Sigmoid colon (tissue), 7 donors: ENCODE results near the gene UBN1. TPM values are rescaled to one million over a fixed set of nuclear protein-coding genes. Genes with fewer than 3 reads are reported as not detected.

Experiments used
- DNase-seq: peaks from one replicate; pipeline ENCODE4 v3.0.0-alpha.2; 2019
- H3K27ac ChIP-seq, 4 donors: fragments of 200-600 bp; sonication (generic); one replicate each; pipeline ENCODE4 v1.5.1; 2016 to 2019; ENCODE audit warnings: mild to moderate bottlenecking in 1 of 4
- H3K27me3 ChIP-seq, 3 donors: fragments of 200-600 bp; sonication (generic); one replicate each; pipeline ENCODE4 v1.5.1; 2019; ENCODE audit warnings: mild to moderate bottlenecking in 1 of 3
- H3K36me3 ChIP-seq, 4 donors: fragments of 200-600 bp; sonication (generic); one replicate each; pipeline ENCODE4 v1.5.1; 2016 to 2019
- H3K4me1 ChIP-seq, 4 donors: fragments of 200-600 bp; sonication (generic); one replicate each; pipeline ENCODE4 v1.5.1; 2017 to 2019
- H3K4me3 ChIP-seq, 4 donors: fragments of 200-600 bp; sonication (generic); one replicate each; pipeline ENCODE4 v1.5.1; 2017 to 2019; ENCODE audit warnings: mild to moderate bottlenecking in 2 of 4, moderate library complexity in 1 of 4
- H3K9me3 ChIP-seq, 4 donors: fragments of 200-600 bp in 3 of 4; sonication (generic) in 3 of 4; one replicate each; pipeline versions ENCODE4 v1.5.1 to v1.6.1; 2013 to 2019
- EP300 ChIP-seq, 4 donors: sonication (generic); formaldehyde crosslinking; IDR thresholded peaks; one replicate each; pipeline ENCODE4 v1.6.1; 2017; ENCODE audit warnings: antibody characterized with exemption in 4 of 4
- POLR2A ChIP-seq, 2 donors: fragments of 450-650 bp; IDR thresholded peaks; one replicate each; pipeline ENCODE4 v1.6.1; 2016; ENCODE audit warnings: antibody characterized with exemption in 2 of 2, mild to moderate bottlenecking in 2 of 2, moderate library complexity in 2 of 2
- POLR2AphosphoS5 ChIP-seq, 4 donors: sonication (generic); formaldehyde crosslinking; IDR thresholded peaks; one replicate each; pipeline ENCODE4 v1.6.1; 2017; ENCODE audit warnings: antibody characterized with exemption in 4 of 4
- WGBS, 2 donors: extraction: QIAGEN DNeasy Blood & Tissue Kit; methylation state at CpG; one replicate each; pipeline ENCODE4 v1.1.7; 2013; 5-methylcytosine and 5-hydroxymethylcytosine counted together
- intact Hi-C: fragments of 100-400 bp; cut with DNase I; formaldehyde crosslinking; loops from one replicate; pipeline ENCODE4 v1.15.1; 2023
- polyA plus RNA-seq, 3 donors: library from polyadenylated mRNA; stranded (reverse); fragments of 200-250 nt; gene quantifications; one replicate each; pipeline ENCODE4 v1.2.3, GENCODE V29; 2013
- total RNA-seq, 4 donors: library from RNA; depleted of rRNA; stranded (reverse); fragments of >200 nt; gene quantifications; one replicate each; pipeline ENCODE4 v1.1.0, GENCODE V29; 2016
- TF ChIP-seq, protein P1 (sequence below), 4 experiments: fragments of 450-650 bp in 3 of 4; fragments of 200-600 bp in 1 of 4; IDR thresholded peaks; one replicate each; pipeline ENCODE4 v1.5.1; 2016 to 2019; ENCODE audit warnings: antibody characterized with exemption in 4 of 4, mild to moderate bottlenecking in 3 of 4, moderate library complexity in 2 of 4
- donor health status: healthy with polysubstance abuse.
- donor health status: Bipolar disorder and iron deficiency.
- donor health status: healthy.

UBN1 gene
- total and polyA plus RNA-seq, 7 donors: 8.4 to 27.7 (median 17.8) TPM

DNA sequence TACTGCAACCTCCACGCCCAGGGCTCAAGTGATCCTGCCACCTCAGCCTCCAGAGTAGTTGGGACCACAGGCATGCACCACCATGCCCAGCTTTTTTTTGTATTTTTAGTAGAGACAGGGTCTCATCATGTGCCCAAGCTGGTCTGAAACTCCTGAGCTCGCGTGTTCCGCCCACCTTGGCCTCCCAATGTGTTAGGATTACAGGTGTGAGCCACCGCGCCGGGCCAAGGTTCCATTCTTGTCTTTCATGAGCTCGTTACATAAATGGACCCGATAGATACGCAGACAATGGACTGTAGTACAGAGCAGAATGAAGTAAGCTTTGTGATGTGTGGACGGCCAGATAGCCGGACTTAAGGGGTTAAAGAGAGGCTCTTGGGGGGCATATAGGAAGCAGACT is 19.3 kb downstream of the UBN1 start:
- peaks cover 3 to 40% (median 19%) of the 10 kb centered on the region in 4 donors for H3K36me3 ChIP-seq
- no peak for TF ChIP-seq POLR2AphosphoS5 (IDR thresholded peaks at IDR 0.05)
- TF ChIP-seq, protein P1, sequence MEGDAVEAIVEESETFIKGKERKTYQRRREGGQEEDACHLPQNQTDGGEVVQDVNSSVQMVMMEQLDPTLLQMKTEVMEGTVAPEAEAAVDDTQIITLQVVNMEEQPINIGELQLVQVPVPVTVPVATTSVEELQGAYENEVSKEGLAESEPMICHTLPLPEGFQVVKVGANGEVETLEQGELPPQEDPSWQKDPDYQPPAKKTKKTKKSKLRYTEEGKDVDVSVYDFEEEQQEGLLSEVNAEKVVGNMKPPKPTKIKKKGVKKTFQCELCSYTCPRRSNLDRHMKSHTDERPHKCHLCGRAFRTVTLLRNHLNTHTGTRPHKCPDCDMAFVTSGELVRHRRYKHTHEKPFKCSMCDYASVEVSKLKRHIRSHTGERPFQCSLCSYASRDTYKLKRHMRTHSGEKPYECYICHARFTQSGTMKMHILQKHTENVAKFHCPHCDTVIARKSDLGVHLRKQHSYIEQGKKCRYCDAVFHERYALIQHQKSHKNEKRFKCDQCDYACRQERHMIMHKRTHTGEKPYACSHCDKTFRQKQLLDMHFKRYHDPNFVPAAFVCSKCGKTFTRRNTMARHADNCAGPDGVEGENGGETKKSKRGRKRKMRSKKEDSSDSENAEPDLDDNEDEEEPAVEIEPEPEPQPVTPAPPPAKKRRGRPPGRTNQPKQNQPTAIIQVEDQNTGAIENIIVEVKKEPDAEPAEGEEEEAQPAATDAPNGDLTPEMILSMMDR (IDR thresholded peaks at IDR 0.05): no peak
- no peak for TF ChIP-seq EP300 (IDR thresholded peaks at IDR 0.05)
- peaks cover 0 to 3% (median 0%) of the 10 kb centered on the region in 4 donors for H3K4me1 ChIP-seq
- no peak overlapping the region for H3K4me3 ChIP-seq
- no peaks in the 10 kb centered on the region for H3K9me3 ChIP-seq
- H3K27me3 ChIP-seq: no peaks in the 10 kb centered on the region
- 97% methylated on average over 12 of the region's 12 CpGs for WGBS, 2 donors
- DNase-seq: no peak
- intact Hi-C loops: no loop called here
- no peak overlapping the region for H3K27ac ChIP-seq

DNA sequence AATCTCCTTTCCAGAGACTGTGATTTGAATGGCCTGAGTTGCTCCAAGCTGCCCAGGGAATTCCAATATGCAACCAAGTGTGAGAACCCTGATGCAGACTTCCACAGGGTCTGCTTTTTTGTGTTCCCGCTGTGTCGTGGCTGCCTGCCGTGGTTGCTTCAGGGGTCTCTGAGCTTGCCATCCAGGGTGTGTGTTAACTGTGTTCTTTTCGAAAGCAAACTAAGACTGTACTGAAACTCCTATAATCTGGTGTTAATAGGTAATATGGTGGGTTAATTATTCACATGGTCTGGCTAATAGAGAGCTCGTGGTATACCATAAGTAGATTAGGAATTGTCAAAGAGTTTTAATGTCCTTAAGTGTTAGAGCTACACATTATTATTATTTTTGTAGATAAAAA is 20.7 kb downstream of the UBN1 start:
- no peak overlapping the region for H3K27ac ChIP-seq
- H3K27me3 ChIP-seq: no peaks in the 10 kb centered on the region
- H3K4me3 ChIP-seq: no peak overlapping the region
- peaks cover 6 to 44% (median 30%) of the 10 kb centered on the region in 4 donors for H3K36me3 ChIP-seq
- intact Hi-C loops: no loop called here
- 67 to 91% methylated on average over 5 of the region's 5 CpGs for WGBS, 2 donors
- peaks cover 0 to 3% (median 0%) of the 10 kb centered on the region in 4 donors for H3K4me1 ChIP-seq
- no peak for DNase-seq
- TF ChIP-seq, protein P1 (IDR thresholded peaks at IDR 0.05): no peak
- no peak for TF ChIP-seq POLR2AphosphoS5 (IDR thresholded peaks at IDR 0.05)
- no peak for TF ChIP-seq POLR2A (IDR thresholded peaks at IDR 0.05)
- no peaks in the 10 kb centered on the region for H3K9me3 ChIP-seq

DNA sequence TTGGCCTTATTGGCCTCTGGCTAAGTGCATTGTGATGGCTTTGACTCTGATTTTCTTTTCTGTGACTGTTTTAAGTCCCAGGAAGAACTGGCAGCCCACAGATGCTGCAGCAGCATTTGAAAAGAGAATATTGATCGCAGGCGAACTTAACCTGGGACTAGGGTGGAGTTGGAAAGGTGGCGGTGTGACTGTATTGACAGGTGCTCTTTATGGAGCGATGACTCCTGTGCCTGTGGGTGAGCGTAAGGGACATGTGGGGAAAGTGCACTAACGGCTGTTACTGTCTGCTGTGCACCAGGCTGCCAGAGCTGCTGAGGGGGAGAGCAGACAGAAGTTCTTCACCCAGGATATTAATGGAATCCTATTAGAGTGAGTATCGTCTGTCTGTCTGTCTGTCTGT is 21.3 kb downstream of the UBN1 start:
- H3K4me3 ChIP-seq: no peak overlapping the region
- H3K27ac ChIP-seq: no peak overlapping the region
- H3K36me3 ChIP-seq: peaks cover 6 to 49% (median 35%) of the 10 kb centered on the region in 4 donors
- H3K4me1 ChIP-seq: peaks cover 0 to 2% (median 0%) of the 10 kb centered on the region in 4 donors
- H3K9me3 ChIP-seq: no peaks in the 10 kb centered on the region
- DNase-seq: no peak
- no peak for TF ChIP-seq POLR2A (IDR thresholded peaks at IDR 0.05)
- TF ChIP-seq, protein P1 (IDR thresholded peaks at IDR 0.05): no peak
- TF ChIP-seq POLR2AphosphoS5 (IDR thresholded peaks at IDR 0.05): no peak
- no peak for TF ChIP-seq EP300 (IDR thresholded peaks at IDR 0.05)
- 34 to 86% methylated on average over 7 of the region's 7 CpGs for WGBS, 2 donors
- H3K27me3 ChIP-seq: no peaks in the 10 kb centered on the region
- intact Hi-C loops: no loop called here

DNA sequence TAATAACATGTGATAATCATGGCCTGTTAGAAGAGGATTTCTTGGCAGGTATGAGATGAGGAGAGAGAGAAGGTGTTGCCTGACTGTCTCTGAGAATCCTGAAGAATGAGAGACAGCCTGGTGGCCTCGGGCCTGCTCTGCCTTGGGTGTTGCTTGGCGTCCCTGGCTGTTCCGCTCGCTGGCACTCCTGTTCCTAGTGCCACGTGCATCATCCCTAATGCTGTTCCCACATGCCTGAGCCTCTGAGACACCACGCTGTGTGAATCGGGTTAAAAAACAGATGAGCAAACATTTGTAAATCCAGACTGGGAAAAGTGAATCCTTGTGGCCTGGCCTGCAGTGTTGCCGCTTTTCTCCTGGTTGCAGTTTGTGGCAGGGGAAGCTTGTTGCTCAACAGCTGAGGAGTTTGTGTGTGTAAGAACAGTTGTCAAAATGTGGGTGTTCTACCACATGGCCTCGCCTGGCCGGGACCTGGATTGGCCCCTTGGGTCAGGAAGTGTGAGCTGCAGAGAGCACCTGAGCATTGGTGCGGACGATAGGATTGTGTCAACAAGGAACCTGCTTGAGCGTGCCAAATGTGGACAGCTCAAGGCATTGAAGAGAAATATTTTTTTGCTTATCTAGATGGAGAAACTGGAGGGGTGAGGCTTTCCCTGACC is 22.0 kb downstream of the UBN1 start:
- Histone ChIP-seq H3K27me3 (no peaks in the 10 kb centered on the region), H3K36me3 (peaks cover 6 to 53% (median 42%) of the 10 kb centered on the region in 4 donors), H3K4me3 (no peak overlapping the region), H3K27ac (no peak overlapping the region), H3K9me3 (no peaks in the 10 kb centered on the region), H3K4me1 (no peaks in the 10 kb centered on the region)
- DNase-seq: no peak
- TF ChIP-seq POLR2A (IDR thresholded peaks at IDR 0.05): no peak
- TF ChIP-seq, protein P1 (IDR thresholded peaks at IDR 0.05): no peak
- no peak for TF ChIP-seq POLR2AphosphoS5 (IDR thresholded peaks at IDR 0.05)
- no peak for TF ChIP-seq EP300 (IDR thresholded peaks at IDR 0.05)
- intact Hi-C loops: no loop called here
- WGBS, 2 donors: 64 to 91% methylated on average over 13 of the region's 13 CpGs
